Gastroesophageal sphincter (tissue), 4 donors: ENCODE measurements around the gene SLC40A1. TPM values are rescaled to one million over a fixed set of nuclear protein-coding genes. Genes with fewer than 3 reads are reported as not detected.

ENCODE experiments used
- ATAC-seq: fragments of 150-250 bp; one replicate; pipeline ENCODE4 v1.9.1; 2016; ENCODE audit warnings: mild to moderate bottlenecking, moderate library complexity
- H3K27ac ChIP-seq, 4 donors: fragments of 200-600 bp; sonication (generic) in 3 of 4; 1 replicate in 3 of 4; 2 replicates in 1 of 4; pipeline ENCODE4 v1.5.1; 2016 to 2019
- H3K27me3 ChIP-seq: fragments of 200-600 bp; sonication (generic); one replicate; pipeline ENCODE4 v1.5.1; 2019
- H3K36me3 ChIP-seq, 2 donors: fragments of 200-600 bp; sonication (generic); one replicate each; pipeline ENCODE4 v1.5.1; 2019; ENCODE audit warnings: control low read depth in 1 of 2
- H3K4me1 ChIP-seq, 3 donors: fragments of 200-600 bp; sonication (generic); 1 replicate in 2 of 3; 2 replicates in 1 of 3; pipeline ENCODE4 v1.5.1; 2016 to 2019; ENCODE audit warnings: control low read depth in 2 of 3
- H3K4me3 ChIP-seq, 2 donors: fragments of 200-600 bp; sonication (generic); one replicate each; pipeline ENCODE4 v1.5.1; 2019; ENCODE audit warnings: mild to moderate bottlenecking in 1 of 2, moderate library complexity in 1 of 2
- H3K9me3 ChIP-seq, 3 donors: fragments of 200-600 bp; sonication (generic); one replicate each; pipeline ENCODE4 v1.5.1; 2017 to 2019; ENCODE audit warnings: control low read depth in 2 of 3
- EP300 ChIP-seq: sonication (generic); formaldehyde crosslinking; IDR thresholded peaks from one replicate; pipeline ENCODE4 v1.6.1; 2017; ENCODE audit warnings: antibody characterized with exemption, mild to moderate bottlenecking
- POLR2A ChIP-seq, 2 donors: fragments of 450-650 bp; IDR thresholded peaks; one replicate each; pipeline ENCODE4 v1.6.1; 2017; ENCODE audit warnings: antibody characterized with exemption in 2 of 2, mild to moderate bottlenecking in 2 of 2, moderate library complexity in 1 of 2
- POLR2AphosphoS5 ChIP-seq: sonication (generic); formaldehyde crosslinking; IDR thresholded peaks from one replicate; pipeline ENCODE4 v1.6.1; 2017; ENCODE audit warnings: antibody characterized with exemption
- WGBS, 2 donors: methylation state at CpG; one replicate each; pipeline ENCODE4 v1.1.5; 2018; ENCODE audit warnings: low coverage in 1 of 2; 5-methylcytosine and 5-hydroxymethylcytosine counted together
- total RNA-seq, 4 donors: library from RNA; depleted of rRNA; stranded (reverse); fragments of >200 nt; gene quantifications; one replicate each; pipeline ENCODE4 v1.1.0, GENCODE V29; 2016
- TF ChIP-seq, protein P1 (sequence below), 4 experiments: fragments of 200-600 bp in 2 of 4; fragments of 450-650 bp in 2 of 4; sonication (generic) in 1 of 4; IDR thresholded peaks; one replicate each; pipeline ENCODE4 v1.5.1; 2017 to 2019; ENCODE audit warnings: antibody characterized with exemption in 4 of 4, mild to moderate bottlenecking in 2 of 4, moderate library complexity in 2 of 4

SLC40A1 gene
- total RNA-seq, 4 donors from 2014 or later: 32.1 to 96.3 (median 57.2) TPM

DNA sequence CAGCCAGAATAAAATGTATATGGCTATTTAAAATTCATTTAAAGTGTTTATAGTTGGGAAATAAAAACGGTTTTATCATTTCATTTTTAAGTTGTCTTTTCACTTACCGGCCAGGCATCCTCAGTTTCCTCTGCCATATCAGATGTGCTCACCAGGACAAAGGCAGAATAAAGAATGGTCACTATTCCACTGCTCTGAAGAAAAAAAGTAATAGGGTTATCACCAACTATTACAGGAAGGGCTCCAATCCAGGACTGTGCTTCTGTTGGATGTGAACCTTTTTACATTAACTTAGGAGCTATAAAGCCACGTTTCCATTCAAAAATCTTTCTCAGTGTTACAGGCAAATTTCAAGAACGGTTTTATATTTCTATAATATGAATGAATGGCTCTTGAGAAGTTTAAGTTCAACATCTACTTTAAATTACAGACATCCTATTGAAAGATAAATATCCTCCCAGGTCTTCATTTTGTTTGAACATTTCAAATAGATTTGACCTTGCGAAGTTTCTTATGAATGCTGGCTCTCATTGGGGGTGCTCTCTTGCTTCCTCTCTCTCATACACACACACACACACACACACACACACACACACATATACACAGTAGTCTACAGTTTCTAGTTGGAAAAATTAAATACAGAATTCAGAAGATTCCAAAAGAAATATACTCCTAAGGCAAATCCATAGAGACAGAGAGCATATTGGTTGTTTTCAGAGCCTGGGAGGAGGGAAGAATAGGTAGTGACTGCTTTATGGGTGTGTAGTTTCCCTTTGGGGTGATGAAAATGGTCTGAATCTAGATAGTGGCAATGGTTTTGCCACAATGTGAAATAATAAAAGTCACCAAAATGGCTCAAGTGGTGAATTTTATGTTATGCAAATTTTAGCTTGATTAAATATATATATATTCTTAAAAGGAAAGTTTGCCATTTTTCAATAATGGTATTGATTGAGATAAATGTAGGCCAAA is 2.9 kb upstream of the SLC40A1 start:
- H3K9me3 ChIP-seq: no peaks in the 10 kb centered on the region
- no peak for ATAC-seq
- H3K27me3 ChIP-seq: no peaks in the 10 kb centered on the region
- no peak for TF ChIP-seq POLR2A (IDR thresholded peaks at IDR 0.05)
- no peak for TF ChIP-seq EP300
- TF ChIP-seq, protein P1, sequence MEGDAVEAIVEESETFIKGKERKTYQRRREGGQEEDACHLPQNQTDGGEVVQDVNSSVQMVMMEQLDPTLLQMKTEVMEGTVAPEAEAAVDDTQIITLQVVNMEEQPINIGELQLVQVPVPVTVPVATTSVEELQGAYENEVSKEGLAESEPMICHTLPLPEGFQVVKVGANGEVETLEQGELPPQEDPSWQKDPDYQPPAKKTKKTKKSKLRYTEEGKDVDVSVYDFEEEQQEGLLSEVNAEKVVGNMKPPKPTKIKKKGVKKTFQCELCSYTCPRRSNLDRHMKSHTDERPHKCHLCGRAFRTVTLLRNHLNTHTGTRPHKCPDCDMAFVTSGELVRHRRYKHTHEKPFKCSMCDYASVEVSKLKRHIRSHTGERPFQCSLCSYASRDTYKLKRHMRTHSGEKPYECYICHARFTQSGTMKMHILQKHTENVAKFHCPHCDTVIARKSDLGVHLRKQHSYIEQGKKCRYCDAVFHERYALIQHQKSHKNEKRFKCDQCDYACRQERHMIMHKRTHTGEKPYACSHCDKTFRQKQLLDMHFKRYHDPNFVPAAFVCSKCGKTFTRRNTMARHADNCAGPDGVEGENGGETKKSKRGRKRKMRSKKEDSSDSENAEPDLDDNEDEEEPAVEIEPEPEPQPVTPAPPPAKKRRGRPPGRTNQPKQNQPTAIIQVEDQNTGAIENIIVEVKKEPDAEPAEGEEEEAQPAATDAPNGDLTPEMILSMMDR (IDR thresholded peaks at IDR 0.05): no peak
- TF ChIP-seq POLR2AphosphoS5: no peak
- H3K36me3 ChIP-seq: no peaks in the 10 kb centered on the region
- peaks cover 0 to 29% (median 8%) of the 10 kb centered on the region in 3 donors for H3K4me1 ChIP-seq
- WGBS, 2 donors: 88 to 93% methylated on average over 4 to 5 of the region's 5 CpGs
- no peak overlapping the region for H3K4me3 ChIP-seq
- no peak overlapping the region for H3K27ac ChIP-seq

GRCh38 chr2:189582809-189583192 is 2.2 kb upstream of the SLC40A1 start:
- 83 to 93% methylated on average over 2 of the region's 2 CpGs for WGBS, 2 donors
- peak overlapping the region in 2 of 4 donors; percentile 87 to 92 for H3K27ac ChIP-seq
- TF ChIP-seq EP300 (no peak), POLR2A (IDR thresholded peaks at IDR 0.05) (no peak), POLR2AphosphoS5 (no peak)
- TF ChIP-seq, protein P1 (IDR thresholded peaks at IDR 0.05): no peak
- peaks cover 0 to 36% (median 14%) of the 10 kb centered on the region in 3 donors for H3K4me1 ChIP-seq
- H3K27me3 ChIP-seq: no peaks in the 10 kb centered on the region
- H3K36me3 ChIP-seq: no peaks in the 10 kb centered on the region
- no peak overlapping the region for H3K4me3 ChIP-seq
- H3K9me3 ChIP-seq: no peaks in the 10 kb centered on the region
- no peak for ATAC-seq

- peak overlapping the region; percentile 68 to 92 (median 89) for H3K27ac ChIP-seq
- H3K4me1 ChIP-seq: peaks cover 0 to 41% (median 14%) of the 10 kb centered on the region in 3 donors
- no peaks in the 10 kb centered on the region for H3K9me3 ChIP-seq
- TF ChIP-seq, protein P1 (IDR thresholded peaks at IDR 0.05): no peak
- no peak for TF ChIP-seq EP300
- no peak for TF ChIP-seq POLR2AphosphoS5
- TF ChIP-seq POLR2A (IDR thresholded peaks at IDR 0.05): no peak
- 71 to 83% methylated on average over 4 to 6 of the region's 6 CpGs for WGBS, 2 donors
- no peaks in the 10 kb centered on the region for H3K27me3 ChIP-seq
- no peak for ATAC-seq
- H3K4me3 ChIP-seq: peak overlapping the region in 1 of 2 donors; percentile 66
- no peaks in the 10 kb centered on the region for H3K36me3 ChIP-seq
Measured at GRCh38 chr2:189582140-189582808, 1.7 kb upstream of the SLC40A1 start.

DNA sequence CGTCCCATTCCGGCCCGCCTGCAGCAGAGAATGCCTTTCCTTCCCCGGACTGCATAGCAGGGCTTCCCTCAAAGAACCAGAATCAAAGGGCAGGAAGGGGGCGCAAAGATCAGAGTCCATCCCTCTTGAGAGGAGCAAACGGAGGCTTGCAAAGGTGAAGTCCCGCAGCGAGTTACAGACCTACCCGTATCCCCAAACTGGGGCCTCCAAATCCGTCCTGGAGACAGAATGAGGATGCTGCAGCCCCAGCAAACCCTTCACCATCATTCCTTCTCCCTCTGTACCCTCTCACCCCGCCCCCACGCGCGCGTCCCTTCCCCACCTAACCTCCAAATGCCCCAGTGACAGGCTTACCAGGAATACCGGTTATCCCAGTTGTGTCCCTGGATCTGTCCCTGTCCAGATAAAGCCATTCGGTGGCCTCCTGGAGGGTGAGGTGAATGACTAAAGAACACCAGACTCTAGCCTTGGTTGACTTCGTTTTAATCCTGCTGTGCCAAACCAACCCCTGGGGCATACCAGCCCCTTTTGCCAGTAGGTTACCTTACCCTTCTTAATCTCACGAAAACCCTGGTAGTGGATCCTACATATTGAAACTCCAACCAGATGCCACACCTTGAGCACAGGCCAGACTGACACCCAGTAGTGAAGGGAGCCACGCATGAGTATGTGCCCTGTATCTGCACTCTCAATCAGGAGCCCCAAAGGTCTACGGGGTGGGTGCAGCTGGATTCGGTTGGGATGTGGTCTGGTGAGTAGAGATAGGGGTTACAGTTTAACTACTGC is 961 bp upstream of the SLC40A1 start:
- peak overlapping the region; percentile 68 to 92 (median 89) for H3K27ac ChIP-seq
- no peaks in the 10 kb centered on the region for H3K36me3 ChIP-seq
- peaks cover 0 to 48% (median 14%) of the 10 kb centered on the region in 3 donors for H3K4me1 ChIP-seq
- TF ChIP-seq, protein P1 (IDR thresholded peaks at IDR 0.05): no peak
- TF ChIP-seq POLR2A (IDR thresholded peaks at IDR 0.05) (no peak), EP300 (no peak), POLR2AphosphoS5 (no peak)
- no peaks in the 10 kb centered on the region for H3K9me3 ChIP-seq
- 27 to 35% methylated on average over 13 to 14 of the region's 22 CpGs for WGBS, 2 donors
- H3K4me3 ChIP-seq: peak overlapping the region; percentile 66 to 89
- ATAC-seq: peak; percentile 16
- H3K27me3 ChIP-seq: no peaks in the 10 kb centered on the region
